ENCODE measurements around the gene STOX2.

The STOX2 gene

GRCh38 chr4:183897193-183897592 is 7.9 kb upstream of the STOX2 start:
- no peak for DNase-seq (ENCODE audit: low spot score)

DNA sequence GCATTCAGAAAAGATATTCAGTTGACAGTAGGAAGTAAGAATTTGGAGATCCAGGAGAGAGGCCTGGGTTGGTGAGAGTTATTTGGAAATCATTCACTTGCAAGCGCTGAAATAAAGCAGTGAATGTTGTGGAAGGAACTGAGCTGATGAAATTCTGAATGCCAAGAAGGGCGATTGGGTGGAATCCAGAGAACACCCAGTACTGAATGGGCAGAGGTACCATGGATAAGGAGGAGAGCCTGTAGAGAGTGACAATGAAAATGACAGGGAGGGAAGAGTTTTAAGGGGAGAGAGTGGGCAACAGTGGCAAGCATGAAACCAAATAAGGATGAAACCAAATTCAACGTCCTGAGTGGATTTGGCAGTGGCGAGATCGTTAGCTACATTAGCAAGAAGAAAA is 6.7 kb upstream of the STOX2 start:
- no peak for DNase-seq (ENCODE audit: low spot score)

DNA sequence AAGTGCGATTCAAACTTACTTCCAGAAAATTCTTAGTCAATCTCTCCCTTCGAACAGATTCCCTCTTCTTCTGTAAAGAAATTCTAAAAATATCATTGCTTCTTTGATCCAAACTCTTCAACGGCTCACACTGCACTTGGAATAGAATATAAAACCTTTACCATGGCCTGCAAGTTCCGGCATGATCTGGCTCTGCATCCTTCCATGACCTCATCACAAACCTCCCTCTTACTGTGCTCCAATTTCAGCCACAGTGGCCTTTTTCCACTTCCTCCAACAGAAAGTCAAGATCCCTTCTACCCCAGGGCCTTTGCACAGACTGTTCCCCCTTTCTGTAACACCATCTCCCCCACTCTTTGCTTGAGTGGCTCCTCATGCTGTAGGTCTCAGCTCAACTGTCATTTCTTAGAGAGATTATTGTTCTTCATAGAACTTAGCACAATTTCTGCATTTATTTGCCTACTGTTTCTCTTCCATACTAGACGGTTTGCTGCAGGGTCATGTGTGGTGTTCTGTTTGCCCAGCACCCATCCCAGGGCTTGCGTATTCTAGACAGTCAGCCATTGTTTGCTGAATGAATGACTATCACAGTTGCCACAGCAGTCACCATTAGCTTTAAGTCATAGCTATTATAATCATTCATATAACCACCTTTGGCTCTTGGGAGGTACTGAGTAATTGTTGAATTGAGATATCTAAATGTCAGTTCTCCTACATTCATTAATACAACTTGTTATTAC is 1.9 kb upstream of the STOX2 start:
- DNase-seq (ENCODE audit: low spot score): peak; percentile 45

DNA sequence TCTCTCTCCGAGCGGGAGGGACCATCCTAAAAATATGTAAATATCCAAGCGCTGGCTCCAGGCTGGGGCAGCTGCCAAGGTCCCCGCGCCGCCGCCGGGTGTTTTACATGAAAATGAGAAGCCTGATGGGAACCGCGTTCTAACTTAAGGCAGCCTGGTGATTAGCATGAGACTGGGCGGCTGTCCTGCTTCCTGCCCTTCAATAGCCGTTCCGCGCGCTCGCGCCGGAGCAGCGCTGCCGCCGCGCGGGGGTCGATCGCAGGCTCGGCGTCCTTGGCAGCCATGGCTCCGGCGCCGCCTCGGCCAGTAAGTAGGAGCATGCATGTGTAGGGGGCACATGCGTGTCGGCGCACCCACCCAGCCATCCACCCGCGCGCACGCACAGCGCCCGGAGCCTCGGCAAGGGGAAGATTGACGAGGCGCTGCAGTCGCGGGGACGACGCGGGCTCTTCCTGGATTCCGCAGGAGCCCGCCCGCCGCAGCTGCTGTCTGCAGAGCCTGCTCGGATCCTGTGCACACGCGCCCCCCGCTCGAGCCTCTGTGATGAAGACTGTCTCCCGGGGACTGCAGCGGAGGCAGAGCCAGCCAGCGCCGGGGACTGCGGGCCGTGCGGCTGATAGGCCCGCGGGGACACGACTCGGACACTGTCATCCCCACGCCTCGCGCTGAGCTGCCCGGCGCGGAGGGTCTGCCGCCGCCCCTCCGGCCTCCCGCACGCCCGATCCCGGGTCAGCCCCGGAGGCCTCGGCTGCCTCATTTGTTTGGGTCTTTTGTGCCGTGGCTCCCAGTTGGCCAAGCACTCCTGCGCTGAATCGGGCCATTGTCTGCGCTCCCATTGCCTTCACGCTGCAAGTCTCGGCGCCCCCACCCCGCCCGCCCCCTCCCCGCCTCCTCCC is 734 bp downstream of the STOX2 start:
- peak; percentile 86 for DNase-seq (ENCODE audit: low spot score)

DNA sequence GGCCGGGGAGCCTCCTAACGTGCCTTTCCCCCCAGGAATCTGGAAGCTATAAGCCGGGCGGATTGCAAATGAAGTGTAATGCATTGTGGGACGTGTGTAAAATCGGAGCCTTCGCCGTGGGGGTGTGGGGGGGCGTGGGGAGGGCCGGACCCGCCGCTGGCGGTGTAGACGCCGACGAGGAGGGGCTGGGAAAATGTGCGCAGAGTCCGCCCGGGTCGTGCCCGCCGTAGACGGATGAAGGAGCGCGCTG is 1.3 kb downstream of the STOX2 start:
- no peak for DNase-seq (ENCODE audit: low spot score)

DNA sequence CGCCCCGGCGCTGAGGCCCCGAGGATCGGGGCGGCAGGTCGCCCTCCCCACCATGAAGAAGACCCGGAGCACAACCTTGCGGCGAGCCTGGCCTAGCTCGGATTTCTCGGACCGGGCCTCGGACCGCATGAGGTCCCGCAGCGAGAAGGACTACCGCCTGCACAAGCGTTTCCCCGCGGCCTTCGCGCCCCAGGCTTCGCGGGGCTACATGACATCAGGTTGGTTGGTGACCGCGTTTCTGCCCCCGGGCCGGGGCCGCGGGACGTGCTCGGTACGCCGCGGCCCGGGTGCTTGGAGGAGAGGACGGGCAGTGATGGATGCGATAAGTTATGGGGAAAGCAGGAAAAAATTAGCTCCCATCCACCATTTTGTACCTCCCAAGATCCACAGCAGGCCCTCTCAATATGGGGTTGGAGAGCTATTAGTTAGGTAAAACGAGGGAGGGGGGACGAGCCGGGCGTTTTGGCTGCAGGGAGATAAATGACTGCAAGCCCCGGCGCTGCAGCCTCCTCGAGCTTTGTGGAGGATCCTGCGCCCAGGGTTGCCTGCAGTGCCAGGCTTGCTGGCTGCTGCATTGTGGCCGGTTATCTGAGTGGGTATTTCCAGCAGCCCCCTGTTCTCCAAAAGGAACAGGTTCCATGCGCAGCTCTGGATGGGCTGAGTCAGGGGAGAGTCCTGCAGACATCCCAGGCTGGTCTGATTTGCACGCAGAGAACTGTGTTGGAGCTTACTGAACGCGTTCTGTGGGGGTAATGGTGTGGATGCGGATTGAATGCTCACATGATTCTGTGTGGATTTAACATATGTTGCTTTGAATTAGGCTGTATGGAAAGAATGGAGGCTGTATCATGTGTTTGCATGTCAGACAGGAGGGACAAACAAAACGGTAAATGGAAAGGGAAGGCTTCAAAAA is 1.9 kb downstream of the STOX2 start:
- DNase-seq (ENCODE audit: low spot score): peak; percentile 53

DNA sequence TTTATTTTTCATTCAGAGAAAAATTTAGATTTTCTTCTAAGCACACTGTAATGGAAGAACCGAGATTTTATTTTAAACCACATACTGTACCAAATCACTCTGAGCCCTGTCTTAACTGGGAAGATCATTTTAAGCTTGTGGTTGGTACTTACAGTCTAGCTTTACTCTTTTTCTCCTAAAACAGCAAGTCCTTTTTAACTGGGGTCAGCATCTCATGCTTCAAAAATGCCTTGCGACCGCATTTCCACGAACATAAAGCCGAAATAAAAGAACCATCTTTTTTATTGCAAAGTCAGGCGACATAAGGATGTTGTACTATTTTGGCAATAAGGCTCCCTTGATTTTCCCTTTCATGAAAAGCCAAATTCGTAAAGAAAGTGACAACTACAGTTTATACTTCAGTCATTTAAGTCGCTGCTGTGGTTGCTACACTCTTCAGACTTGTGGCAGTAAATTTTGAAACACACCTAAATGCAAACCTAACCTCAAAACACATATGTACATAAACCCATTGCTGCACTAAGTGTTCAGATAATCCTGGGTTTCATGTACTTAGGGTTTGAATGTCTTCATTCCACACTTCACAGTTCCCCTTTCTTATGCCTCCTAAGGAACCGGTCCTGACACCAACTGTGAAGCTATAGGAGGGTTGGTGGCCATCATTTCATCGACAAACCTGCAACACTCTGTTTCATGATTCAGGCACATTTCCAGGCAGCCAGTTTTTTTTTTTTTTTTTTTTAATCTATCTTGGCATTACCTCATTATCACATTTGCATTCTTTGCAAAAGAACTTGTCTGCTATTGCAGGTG is 3.0 kb downstream of the STOX2 start:
- peak; percentile 10 for DNase-seq (ENCODE audit: low spot score)

- no peak for DNase-seq (ENCODE audit: low spot score)
These were observed 4.1 kb downstream of the STOX2 start for GRCh38 chr4:183909187-183909586.

- DNase-seq (ENCODE audit: low spot score): no peak
These were observed 4.7 kb downstream of the STOX2 start for GRCh38 chr4:183909801-183910200.

DNA sequence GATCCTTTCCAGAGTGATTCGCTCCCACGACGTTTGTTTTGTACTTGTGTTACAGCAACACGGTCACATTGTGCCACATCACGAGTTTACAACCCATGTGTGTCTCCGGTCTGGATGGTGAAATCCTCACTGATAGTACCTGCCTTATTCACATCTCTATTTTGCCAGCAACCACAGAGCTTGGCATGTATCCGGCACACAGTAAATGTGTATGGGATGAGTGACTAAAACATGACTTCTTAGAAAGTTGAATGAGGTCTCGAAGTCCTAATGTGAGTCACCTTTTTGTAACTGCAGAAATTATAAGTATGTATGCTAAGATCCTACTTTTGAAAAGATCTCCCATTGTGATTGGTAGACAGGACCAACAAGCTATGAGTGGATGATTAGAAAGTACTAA is 7.5 kb downstream of the STOX2 start:
- no peak for DNase-seq (ENCODE audit: low spot score)

DNA sequence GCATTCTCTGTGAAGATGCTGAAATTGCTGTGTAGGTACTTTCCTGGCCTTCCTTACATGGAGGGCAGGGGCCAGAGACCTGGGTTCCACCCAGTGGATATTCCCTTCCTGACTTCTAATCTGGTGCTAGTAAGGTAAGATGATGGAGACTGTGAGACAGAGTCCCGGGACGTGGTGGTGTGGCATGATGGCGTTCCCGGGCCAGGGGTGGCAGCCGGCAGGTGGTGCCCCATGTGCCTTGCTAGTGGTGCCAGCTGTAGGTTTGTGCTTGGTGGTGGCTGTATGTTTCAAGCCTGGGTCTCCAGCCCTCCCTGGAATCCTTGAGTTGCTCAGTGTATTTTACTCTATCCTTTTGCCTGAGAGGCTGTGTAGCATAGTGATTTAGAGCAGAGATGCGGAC is 10.9 kb downstream of the STOX2 start:
- no peak for DNase-seq (ENCODE audit: low spot score)

GRCh38 chr4:183918696-183919095 is 13.6 kb downstream of the STOX2 start:
- DNase-seq (ENCODE audit: low spot score): peak; percentile 39

- no peak for DNase-seq (ENCODE audit: low spot score)
These were observed 14.0 kb downstream of the STOX2 start for GRCh38 chr4:183919141-183919540.

DNA sequence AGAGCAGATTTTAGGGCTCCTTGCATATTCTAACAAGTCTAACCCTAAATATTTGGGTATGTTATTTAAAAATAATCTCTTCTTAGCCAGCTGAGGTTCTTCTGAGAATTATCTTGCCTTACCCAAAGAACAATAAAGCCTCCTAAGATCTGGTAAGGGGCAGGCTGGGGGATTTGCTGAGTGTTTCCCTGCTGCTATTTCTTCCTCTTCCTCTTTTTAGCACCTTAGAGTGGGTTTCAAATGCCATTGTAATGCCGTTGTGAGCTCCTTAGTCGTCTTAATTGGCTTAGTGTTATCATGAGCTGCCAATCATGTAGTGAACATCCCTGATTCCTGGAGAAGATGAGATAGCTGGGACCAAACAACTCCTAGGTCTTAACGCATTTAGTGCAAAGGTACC is 15.4 kb downstream of the STOX2 start:
- no peak for DNase-seq (ENCODE audit: low spot score)

GRCh38 chr4:183921335-183921734 is 16.2 kb downstream of the STOX2 start:
- no peak for DNase-seq (ENCODE audit: low spot score)

- no peak for DNase-seq (ENCODE audit: low spot score)
These were observed 19.4 kb downstream of the STOX2 start for GRCh38 chr4:183924362-183925044.

GRCh38 chr4:183926950-183927349 is 21.8 kb downstream of the STOX2 start:
- DNase-seq (ENCODE audit: low spot score): no peak

DNA sequence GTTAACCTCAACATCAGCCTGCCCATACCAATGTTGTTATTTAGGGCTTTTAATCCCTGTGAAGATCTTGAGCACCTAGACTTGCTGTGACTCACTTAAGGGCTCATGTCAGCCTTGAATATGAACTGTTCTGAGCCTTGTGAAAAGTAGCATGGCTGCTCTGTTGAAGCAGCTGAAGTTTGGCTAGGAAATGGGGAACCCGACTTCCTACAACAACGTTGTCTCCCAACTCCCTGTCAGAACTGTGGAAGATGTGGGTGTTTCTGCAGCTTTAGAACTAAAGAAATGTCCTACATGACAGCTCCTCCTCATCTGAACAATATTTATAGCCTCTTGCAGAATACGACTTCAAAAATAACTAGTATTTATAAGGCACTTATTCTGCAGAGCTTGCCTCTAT is 27.5 kb downstream of the STOX2 start:
- DNase-seq (ENCODE audit: low spot score): peak; percentile 75

- DNase-seq (ENCODE audit: low spot score): no peak
These were observed 29.7 kb downstream of the STOX2 start for GRCh38 chr4:183934761-183935160.

- no peak for DNase-seq (ENCODE audit: low spot score)
These were observed 30.4 kb downstream of the STOX2 start for GRCh38 chr4:183935355-183936005.

DNA sequence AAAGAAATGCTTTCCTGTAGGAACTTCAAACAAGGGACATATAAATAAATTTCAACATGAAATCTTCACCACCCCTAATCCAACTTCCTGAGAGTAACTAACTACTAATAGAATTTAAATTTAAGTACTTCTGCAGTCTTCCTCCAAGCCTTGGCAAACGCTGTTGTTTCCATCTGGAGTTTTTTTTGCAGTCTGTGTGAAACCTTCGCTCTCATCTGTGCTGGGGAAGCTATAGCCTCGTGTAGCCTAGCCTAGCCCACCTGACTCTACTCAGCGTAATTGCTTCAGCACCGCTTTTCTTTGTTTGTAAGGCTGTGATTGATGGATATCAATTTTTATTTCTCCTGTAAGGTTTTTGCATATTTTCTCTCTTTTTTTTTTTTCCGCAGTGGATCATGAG is 30.9 kb downstream of the STOX2 start:
- DNase-seq (ENCODE audit: low spot score): no peak

All from putamen (tissue), 1 donor.